NB4 (cell line): ENCODE data around the gene MAD1L1.

Experiments
- CTCF ChIP-seq: IDR thresholded peaks from one replicate; pipeline ENCODE4 v1.5.1; 2012; ENCODE audit warnings: low read depth, low read length
- POLR2A ChIP-seq: IDR thresholded peaks from 2 replicates; pipeline ENCODE4 v1.6.1; 2011; ENCODE audit warnings: mild to moderate bottlenecking; ENCODE audit not compliant: insufficient read length; ENCODE audit errors: extremely low read depth

DNA sequence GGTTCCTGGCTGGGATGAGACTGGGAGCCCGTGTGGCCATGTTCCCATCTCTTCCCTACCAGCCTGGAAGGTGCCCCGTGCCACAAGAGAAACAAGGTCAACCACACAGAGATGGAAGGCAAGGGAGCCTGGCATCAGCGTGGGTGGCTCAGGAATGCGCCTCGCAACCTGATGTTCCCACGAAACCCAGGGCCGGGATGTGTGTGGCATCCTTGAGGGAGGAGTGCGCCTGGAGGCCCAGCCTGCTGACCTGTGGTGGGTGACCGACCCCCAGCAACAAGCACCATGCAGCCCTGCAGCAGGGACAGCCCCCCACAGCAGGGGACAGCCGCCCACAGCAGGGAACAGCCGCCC lies 295.5 kb downstream of the MAD1L1 start:
- no peak for TF ChIP-seq CTCF
- TF ChIP-seq POLR2A, result no peak
